CD4-positive, alpha-beta T cell treated with Interleukin-1 beta for 1 hour (primary cell): Measurements from ENCODE around the gene ZNF514.
A peak's percentile ranks its signal among the peaks of the same experiment; 100 is the strongest.
"Not testable (repeated sequence)": the region's sequence is repeated elsewhere in the genome, so short reads cannot be mapped to it uniquely, and the experiment has no call there.

Source experiments
- DNase-seq, 2 donors: peaks; one replicate each; pipeline ENCODE4 v3.0.0-alpha.2; 2020 to 2022

The ZNF514 gene

DNA sequence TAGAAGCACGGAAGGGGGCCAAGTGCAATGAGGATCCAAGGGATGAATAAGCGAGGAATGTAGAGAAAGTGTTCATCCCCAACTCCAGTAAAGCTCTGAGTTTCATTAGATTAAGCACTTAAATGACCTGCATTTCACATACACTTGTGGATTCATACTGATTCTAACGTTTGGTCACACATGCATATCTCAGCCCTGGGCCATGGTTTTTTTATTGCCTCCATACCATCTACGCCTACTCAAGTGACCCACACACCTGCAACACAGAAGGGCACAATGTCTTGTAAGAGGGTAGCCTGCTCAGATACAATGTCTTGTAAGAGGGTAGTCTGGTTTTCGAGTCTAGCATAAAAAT is 37.5 kb downstream of the ZNF514 start:
- DNase-seq, result no peak

DNA sequence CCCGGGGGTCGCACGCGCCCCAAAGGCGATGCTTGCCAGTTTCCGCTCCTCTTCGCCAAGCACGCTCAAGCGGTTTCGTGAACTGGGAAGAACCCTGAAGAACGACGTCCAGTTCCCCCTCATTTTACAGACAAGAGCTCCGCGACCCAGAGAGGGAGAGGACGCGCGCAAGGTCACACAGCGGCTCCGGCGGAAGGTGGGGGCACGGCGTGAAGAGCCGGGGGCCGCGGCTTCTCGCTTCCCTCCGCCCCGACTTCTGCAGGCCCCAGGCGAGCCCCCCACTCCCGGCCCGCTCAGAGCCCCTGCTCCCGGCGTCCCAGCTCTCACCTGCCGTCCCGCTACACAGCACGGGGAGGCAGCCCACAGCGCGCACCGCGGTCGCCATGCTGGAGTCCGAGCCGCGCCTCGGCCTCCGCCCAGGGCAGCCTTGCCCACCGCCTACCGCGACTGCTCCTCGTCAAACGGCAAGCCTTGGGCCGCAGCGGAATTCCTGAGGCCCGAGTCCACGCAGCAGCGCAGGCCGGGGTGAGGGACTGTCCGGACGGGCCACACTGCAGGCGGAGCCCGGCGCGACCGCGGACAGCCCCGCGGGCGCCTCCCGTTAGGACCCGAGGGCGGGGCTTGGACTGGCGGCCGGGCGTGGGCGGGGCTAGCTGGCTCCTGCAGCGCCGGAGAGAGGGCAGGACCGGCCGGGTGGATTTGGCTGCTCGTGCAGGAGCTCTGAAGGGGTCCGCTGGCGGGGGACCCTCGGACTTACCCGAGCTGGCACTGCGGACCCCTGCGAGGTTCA is 38.0 kb downstream of the ZNF514 start, which contains the start of gene MRPS5:
MRPS5 (minus strand) TSS at position 402 of the 790 bp plus-strand sequence; CDS start at position 385, 17 bp downstream.
- peak; percentile 80 to 83 for DNase-seq

- DNase-seq, result no peak
Measured at GRCh38 chr2:95121093-95121406, 38.6 kb downstream of the ZNF514 start.

DNA sequence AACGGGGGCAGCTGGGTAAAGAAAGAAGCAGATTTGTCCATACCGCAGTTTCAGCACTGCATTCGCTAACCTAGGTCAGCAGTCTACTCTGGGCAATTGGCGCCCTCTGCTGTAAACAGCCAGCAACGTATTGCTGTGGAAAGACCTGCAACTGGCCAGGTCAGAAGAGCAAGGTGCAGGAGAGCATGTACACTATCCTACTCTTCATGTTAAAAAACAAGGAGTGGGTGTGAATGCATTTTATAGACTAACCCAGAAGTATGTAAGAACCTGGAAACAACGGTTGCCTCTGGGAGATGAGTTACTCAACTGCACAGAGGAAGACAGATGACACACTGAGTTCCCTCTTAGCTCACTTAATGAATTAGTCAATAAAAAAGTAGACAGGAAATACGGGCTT is 44.2 kb downstream of the ZNF514 start:
- peak; percentile 73 to 77 for DNase-seq

DNA sequence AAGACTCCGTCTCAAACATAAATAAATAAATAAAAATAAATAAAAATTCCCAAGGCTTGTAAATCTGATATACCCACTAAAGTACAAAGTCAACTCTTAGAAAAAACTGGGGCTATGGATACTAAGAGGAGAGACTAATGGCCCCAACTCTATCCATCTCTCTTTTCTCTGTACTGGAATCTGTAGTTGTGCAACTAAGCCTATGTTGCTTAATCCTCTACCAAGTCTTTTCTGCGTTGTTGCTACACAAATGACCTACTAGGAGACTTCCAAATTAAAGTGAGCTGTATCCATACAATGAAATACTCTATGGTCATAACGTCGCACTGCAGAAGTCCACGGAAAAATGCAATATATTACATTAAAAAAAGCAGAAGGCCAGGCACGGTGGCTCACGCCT is 46.2 kb downstream of the ZNF514 start:
- no peak for DNase-seq

- no peak for DNase-seq
Measured at GRCh38 chr2:95110395-95110794, 49.3 kb downstream of the ZNF514 start.

GRCh38 chr2:95109260-95109659 is 50.4 kb downstream of the ZNF514 start:
- no peak for DNase-seq

DNA sequence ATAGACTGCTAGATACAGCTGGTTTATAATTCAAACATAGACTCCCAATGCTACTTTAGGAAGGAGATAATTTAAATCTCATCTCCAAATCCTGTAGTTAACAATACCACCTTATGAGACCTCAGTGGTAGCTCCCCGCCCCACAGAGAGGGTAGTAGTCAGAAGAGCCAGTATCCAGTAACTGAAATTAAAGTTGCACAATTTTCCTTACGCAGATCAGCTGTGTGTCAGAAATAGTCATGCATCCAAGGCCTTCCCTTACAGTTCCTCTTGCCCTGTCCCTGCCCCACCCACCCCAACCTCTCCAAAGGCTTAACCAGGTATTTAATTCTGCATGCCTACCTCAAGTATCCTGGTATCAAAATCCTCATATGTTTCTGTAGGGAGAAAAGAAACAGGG is 53.6 kb downstream of the ZNF514 start:
- DNase-seq, result no peak

DNA sequence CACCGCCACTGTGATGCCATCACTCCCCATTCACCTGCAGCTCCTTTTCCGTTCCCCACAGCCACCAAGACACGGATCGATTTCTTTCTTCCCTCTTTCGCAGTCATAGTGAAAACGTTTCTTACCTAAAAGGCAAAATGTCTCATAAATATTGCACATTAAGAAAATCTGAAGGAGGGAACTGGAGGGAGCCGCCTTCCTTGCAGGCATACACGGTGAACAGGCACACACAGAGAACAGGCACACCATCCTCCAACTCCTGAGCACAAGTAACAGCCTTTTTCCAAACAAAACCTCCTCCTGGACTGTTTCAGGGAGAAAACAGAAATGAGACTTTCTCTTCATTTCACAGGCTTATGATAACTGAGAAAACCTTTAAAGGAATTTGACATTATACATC is 55.0 kb downstream of the ZNF514 start:
- no peak for DNase-seq

DNA sequence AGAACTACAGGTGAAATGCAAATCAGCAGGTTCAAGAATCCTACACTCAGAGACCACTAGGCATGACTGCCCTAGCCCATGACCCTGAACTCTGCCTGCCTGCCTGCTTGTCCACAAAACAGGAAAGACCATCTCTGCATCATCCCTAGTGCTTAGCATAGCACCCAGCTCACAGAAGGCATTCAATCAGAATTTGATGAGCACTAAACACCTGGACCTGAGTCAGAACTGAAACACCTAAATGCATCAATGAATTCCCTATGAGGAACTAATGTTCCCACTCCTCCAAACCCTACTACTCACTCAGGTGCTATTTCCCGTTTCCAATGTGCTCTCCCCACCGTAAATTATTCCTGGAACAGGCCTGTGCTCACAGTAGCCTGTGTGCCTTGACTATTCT is 59.7 kb downstream of the ZNF514 start:
- DNase-seq, result no peak

GRCh38 chr2:95098273-95098672 is 61.4 kb downstream of the ZNF514 start:
- DNase-seq, result not testable (repeated sequence)
